H9 (cell line): ENCODE results near the gene C1QTNF2. TPM values are rescaled to one million over a fixed set of nuclear protein-coding genes. Genes with fewer than 3 reads are reported as not detected.

ENCODE experiments used
- DNase-seq: peaks from one replicate; pipeline ENCODE4 v3.0.0-alpha.2; 2017
- H2AFZ ChIP-seq: one replicate; pipeline ENCODE4 v1.6.1; 2013; ENCODE audit warnings: mild to moderate bottlenecking, low read length, control low read depth, moderate library complexity
- H2AK5ac ChIP-seq: 2 replicates; pipeline ENCODE4 v1.6.1; 2013; ENCODE audit warnings: low read length, control low read depth, mixed read lengths; ENCODE audit not compliant: insufficient read length
- H2BK120ac ChIP-seq: one replicate; pipeline ENCODE4 v1.6.1; 2013; ENCODE audit warnings: low read depth, mild to moderate bottlenecking, low read length, control low read depth, inconsistent platforms; ENCODE audit not compliant: poor library complexity, severe bottlenecking
- H2BK12ac ChIP-seq: 2 replicates; pipeline ENCODE4 v1.6.1; 2013; ENCODE audit warnings: low read length, control low read depth, mixed read lengths, low read depth; ENCODE audit not compliant: insufficient read length
- H2BK15ac ChIP-seq: 2 replicates; pipeline ENCODE4 v1.6.1; 2013; ENCODE audit warnings: low read depth, low read length, control low read depth
- H2BK20ac ChIP-seq: one replicate; pipeline ENCODE4 v1.6.1; 2013; ENCODE audit warnings: low read depth, mild to moderate bottlenecking, low read length, control low read depth, inconsistent platforms; ENCODE audit not compliant: poor library complexity, severe bottlenecking
- H2BK5ac ChIP-seq: 2 replicates; pipeline ENCODE4 v1.6.1; 2013; ENCODE audit warnings: low read length, control low read depth, mixed read lengths; ENCODE audit not compliant: insufficient read length
- H3K14ac ChIP-seq: 2 replicates; pipeline ENCODE4 v1.6.1; 2013; ENCODE audit warnings: low read length, control low read depth; ENCODE audit not compliant: insufficient read depth
- H3K18ac ChIP-seq: 2 replicates; pipeline ENCODE4 v1.6.1; 2013; ENCODE audit warnings: low read depth, mild to moderate bottlenecking, mixed read lengths, low read length, control low read depth; ENCODE audit not compliant: insufficient read length
- H3K23ac ChIP-seq: 2 replicates; pipeline ENCODE4 v1.6.1; 2013; ENCODE audit warnings: low read length, control low read depth, mixed read lengths, low read depth; ENCODE audit not compliant: insufficient read length
- H3K23me2 ChIP-seq: 2 replicates; pipeline ENCODE4 v1.6.1; 2013; ENCODE audit warnings: low read depth, mild to moderate bottlenecking, mixed read lengths, low read length, control low read depth; ENCODE audit not compliant: insufficient read length, poor library complexity, severe bottlenecking
- H3K27ac ChIP-seq: 2 replicates; pipeline ENCODE4 v1.5.1; 2013; ENCODE audit warnings: low read length, control low read depth, mixed read lengths, low read depth; ENCODE audit not compliant: insufficient read length
- H3K27me3 ChIP-seq: 2 replicates; pipeline ENCODE4 v1.6.1; 2013; ENCODE audit warnings: low read length, control low read depth, inconsistent platforms; ENCODE audit not compliant: insufficient read depth
- H3K4ac ChIP-seq: 2 replicates; pipeline ENCODE4 v1.6.1; 2013; ENCODE audit warnings: low read depth, mild to moderate bottlenecking, control low read depth, inconsistent platforms, low read length, moderate library complexity
- H3K4me1 ChIP-seq: 2 replicates; pipeline ENCODE4 v1.6.1; 2013; ENCODE audit warnings: low read length, control low read depth, inconsistent platforms; ENCODE audit not compliant: insufficient read depth
- H3K4me2 ChIP-seq: 2 replicates; pipeline ENCODE4 v1.6.1; 2013; ENCODE audit warnings: low read length, control low read depth, mixed read lengths; ENCODE audit not compliant: insufficient read length, insufficient read depth
- H3K56ac ChIP-seq: 2 replicates; pipeline ENCODE4 v1.6.1; 2013; ENCODE audit warnings: low read depth, mild to moderate bottlenecking, mixed read lengths, low read length, control low read depth; ENCODE audit not compliant: insufficient read length
- H3K79me1 ChIP-seq: 2 replicates; pipeline ENCODE4 v1.6.1; 2013; ENCODE audit warnings: low read depth, mild to moderate bottlenecking, moderate library complexity, low read length, control low read depth, inconsistent platforms; ENCODE audit not compliant: insufficient read depth, poor library complexity, severe bottlenecking
- H3K79me2 ChIP-seq: 2 replicates; pipeline ENCODE4 v1.6.1; 2013; ENCODE audit warnings: low read length, control low read depth, inconsistent platforms; ENCODE audit not compliant: insufficient read depth
- H3K9ac ChIP-seq: 2 replicates; pipeline ENCODE4 v1.6.1; 2013; ENCODE audit warnings: low read length, control low read depth, mixed read lengths; ENCODE audit not compliant: insufficient read length; ENCODE audit errors: extremely low read depth
- H3K9me3 ChIP-seq: one replicate; pipeline ENCODE4 v1.6.1; 2013; ENCODE audit warnings: low read depth, low read length, inconsistent platforms; ENCODE audit not compliant: control insufficient read depth
- H3T11ph ChIP-seq: one replicate; pipeline ENCODE4 v1.6.1; 2013; ENCODE audit warnings: mild to moderate bottlenecking, low read length, control low read depth, inconsistent platforms
- H4K20me1 ChIP-seq: one replicate; pipeline ENCODE4 v1.6.1; 2013; ENCODE audit not compliant: control insufficient read depth, insufficient read length, insufficient read depth
- H4K5ac ChIP-seq: 2 replicates; pipeline ENCODE4 v1.6.1; 2013; ENCODE audit warnings: low read depth, mild to moderate bottlenecking, mixed read lengths, low read length, control low read depth; ENCODE audit not compliant: insufficient read length
- H4K8ac ChIP-seq: replicated peaks from 2 replicates; pipeline ENCODE4 v1.6.1; 2013; ENCODE audit warnings: low read length, control low read depth, mixed read lengths, low read depth; ENCODE audit not compliant: insufficient read length
- H4K91ac ChIP-seq: 2 replicates; pipeline ENCODE4 v1.6.1; 2013; ENCODE audit warnings: low read depth, mild to moderate bottlenecking, moderate library complexity, mixed read lengths, low read length, control low read depth; ENCODE audit not compliant: insufficient read length
- H3K27ac Mint-ChIP-seq, 3 experiments: 2 replicates in 2 of 3; 3 replicates in 1 of 3; pipeline ENCODE4 v1.8.0; 2020 to 2021; ENCODE audit warnings: mixed read lengths in 3 of 3, mild to moderate bottlenecking in 1 of 3, moderate library complexity in 1 of 3
- H3K27me3 Mint-ChIP-seq: 2 replicates; pipeline ENCODE4 v1.8.0; 2021; ENCODE audit warnings: low read depth, mild to moderate bottlenecking, moderate library complexity, mixed read lengths
- H3K36me3 Mint-ChIP-seq, 3 experiments: 2 replicates in 2 of 3; 3 replicates in 1 of 3; pipeline ENCODE4 v1.8.0; 2020 to 2021; ENCODE audit warnings: low read depth in 3 of 3, mixed read lengths in 3 of 3; ENCODE audit not compliant: insufficient read depth in 1 of 3
- H3K4me1 Mint-ChIP-seq, 2 experiments: 2 replicates each; pipeline ENCODE4 v1.8.0; 2020; ENCODE audit warnings: mixed read lengths in 2 of 2
- H3K4me3 Mint-ChIP-seq, 2 experiments: 2 replicates in 1 of 2; 3 replicates in 1 of 2; pipeline ENCODE4 v1.8.0; 2020 to 2021; ENCODE audit warnings: mild to moderate bottlenecking in 2 of 2, mixed read lengths in 2 of 2, moderate library complexity in 1 of 2
- H3K9me3 Mint-ChIP-seq, 2 experiments: 2 replicates in 1 of 2; 3 replicates in 1 of 2; pipeline ENCODE4 v1.8.0; 2020; ENCODE audit warnings: mild to moderate bottlenecking in 2 of 2, mixed read lengths in 2 of 2, moderate library complexity in 1 of 2
- WGBS: extraction: QIAGEN DNeasy Blood & Tissue Kit; methylation state at CpG from one replicate; pipeline ENCODE4 v1.1.7; 2013; ENCODE audit warnings: missing lambda C conversion rate, low lambda C conversion rate, mixed read lengths; ENCODE audit not compliant: insufficient read length; ENCODE audit errors: extremely low coverage; 5-methylcytosine and 5-hydroxymethylcytosine counted together
- total RNA-seq: library from RNA; stranded (reverse); gene quantifications from 2 replicates; pipeline ENCODE4 v1.2.1, GENCODE V29; 2021
- TF ChIP-seq, protein P1 (sequence below): fragments of 200-600 bp; sonication (generic); conservative IDR thresholded peaks from 3 replicates; pipeline ENCODE4 v1.8.0; 2021; ENCODE audit warnings: antibody characterized with exemption, mild to moderate bottlenecking

Gene C1QTNF2
- total RNA-seq, 1 experiment from 2014 or later, result 0.59 TPM

DNA sequence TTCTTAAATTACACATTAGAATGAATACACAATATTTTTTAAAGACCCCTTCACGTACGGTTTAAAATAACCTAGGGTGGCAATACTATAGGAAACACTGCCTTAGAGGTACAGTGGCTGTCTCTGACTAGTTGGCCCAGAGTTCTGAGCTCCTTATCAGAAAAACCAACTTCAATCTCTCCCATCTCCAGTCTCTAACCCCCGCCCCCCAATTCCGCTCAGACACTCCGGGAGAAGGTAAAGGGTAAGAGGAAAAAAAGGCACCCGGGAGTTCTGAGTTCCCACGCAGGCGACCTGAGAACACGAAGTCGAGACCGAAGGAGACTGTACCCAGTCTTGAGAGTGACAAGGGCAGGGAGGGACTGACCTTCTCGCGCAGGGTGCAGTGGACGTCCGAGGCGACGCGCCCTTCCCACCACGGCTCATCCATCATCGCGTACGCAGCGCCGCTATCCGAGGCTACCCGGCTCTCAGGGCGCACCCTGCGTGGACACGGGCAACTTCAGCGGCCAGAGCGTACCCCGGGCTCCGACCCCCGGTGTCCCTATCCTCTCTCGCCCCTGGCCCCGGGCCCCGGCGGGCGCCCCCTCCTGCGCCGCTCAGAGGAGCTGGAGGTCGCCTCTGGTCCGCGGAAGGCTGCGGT, 58.8 kb downstream of the C1QTNF2 start:
- no peaks in the 10 kb centered on the region for H3K79me1 ChIP-seq
- H3K4me1 ChIP-seq, result peaks cover 9% of the 10 kb centered on the region; the same call in 1 of the 2 replicates
- peaks cover 8% of the 10 kb centered on the region; the same call in 1 of the 2 replicates for H3K79me2 ChIP-seq
- Mint-ChIP-seq H3K36me3 (peaks cover 30 to 31% (median 30%) of the 10 kb centered on the region in 3 experiments; a peak in 6 of 7 replicates), H3K9me3 (no peaks in the 10 kb centered on the region; a peak in 3 of 5 replicates), H3K27me3 (no peaks in the 10 kb centered on the region; the same call in 1 of the 2 replicates), H3K4me3 (peak overlapping the region; percentile 89 to 94), H3K27ac (peak overlapping the region; percentile 51 to 88 (median 66); a peak in 3 of 7 replicates), H3K4me1 (peaks cover 40 to 45% of the 10 kb centered on the region in 2 experiments)
- H3K4me2 ChIP-seq, result peak overlapping the region; percentile 84
- no peak for DNase-seq
- no peak overlapping the region for H3K4ac ChIP-seq
- H2BK15ac ChIP-seq, result no peak overlapping the region
- peak overlapping the region; percentile 41 for H3K14ac ChIP-seq
- no peak overlapping the region for H2AFZ ChIP-seq
- H3K18ac ChIP-seq, result no peak overlapping the region
- H2BK5ac ChIP-seq, result no peak overlapping the region
- no peak overlapping the region for H2AK5ac ChIP-seq
- no peak overlapping the region for H3K27ac ChIP-seq
- TF ChIP-seq, protein P1, sequence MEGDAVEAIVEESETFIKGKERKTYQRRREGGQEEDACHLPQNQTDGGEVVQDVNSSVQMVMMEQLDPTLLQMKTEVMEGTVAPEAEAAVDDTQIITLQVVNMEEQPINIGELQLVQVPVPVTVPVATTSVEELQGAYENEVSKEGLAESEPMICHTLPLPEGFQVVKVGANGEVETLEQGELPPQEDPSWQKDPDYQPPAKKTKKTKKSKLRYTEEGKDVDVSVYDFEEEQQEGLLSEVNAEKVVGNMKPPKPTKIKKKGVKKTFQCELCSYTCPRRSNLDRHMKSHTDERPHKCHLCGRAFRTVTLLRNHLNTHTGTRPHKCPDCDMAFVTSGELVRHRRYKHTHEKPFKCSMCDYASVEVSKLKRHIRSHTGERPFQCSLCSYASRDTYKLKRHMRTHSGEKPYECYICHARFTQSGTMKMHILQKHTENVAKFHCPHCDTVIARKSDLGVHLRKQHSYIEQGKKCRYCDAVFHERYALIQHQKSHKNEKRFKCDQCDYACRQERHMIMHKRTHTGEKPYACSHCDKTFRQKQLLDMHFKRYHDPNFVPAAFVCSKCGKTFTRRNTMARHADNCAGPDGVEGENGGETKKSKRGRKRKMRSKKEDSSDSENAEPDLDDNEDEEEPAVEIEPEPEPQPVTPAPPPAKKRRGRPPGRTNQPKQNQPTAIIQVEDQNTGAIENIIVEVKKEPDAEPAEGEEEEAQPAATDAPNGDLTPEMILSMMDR, result no peak
- H3K27me3 ChIP-seq, result no peaks in the 10 kb centered on the region
- no CpG with 5 or more reads among the region's 45 CpGs for WGBS
- H2BK20ac ChIP-seq, result no peak overlapping the region
- peak overlapping the region; percentile 58 for H3K9ac ChIP-seq
- H2BK120ac ChIP-seq, result no peak overlapping the region
- no peak overlapping the region for H3T11ph ChIP-seq
- no peak overlapping the region for H3K56ac ChIP-seq
- H4K5ac ChIP-seq, result no peak overlapping the region
- H3K23me2 ChIP-seq, result peaks cover 12% of the 10 kb centered on the region
- no peak overlapping the region for H4K8ac ChIP-seq
- no peak overlapping the region for H2BK12ac ChIP-seq
- no peak overlapping the region for H3K23ac ChIP-seq
- no peaks in the 10 kb centered on the region for H3K9me3 ChIP-seq
- H4K20me1 ChIP-seq, result peaks cover 2% of the 10 kb centered on the region
- H4K91ac ChIP-seq, result no peak overlapping the region
